ENCODE data around the gene CCDC171. TPM values are rescaled to one million over a fixed set of nuclear protein-coding genes. Genes with fewer than 3 reads are reported as not detected.

Gene CCDC171
- total and polyA plus RNA-seq, 10 of the 15 experiments (the other 5 are each of a cell fraction or from before 2014, with no cell fraction given): 1.00 to 7.2 (median 2.8) TPM

DNA sequence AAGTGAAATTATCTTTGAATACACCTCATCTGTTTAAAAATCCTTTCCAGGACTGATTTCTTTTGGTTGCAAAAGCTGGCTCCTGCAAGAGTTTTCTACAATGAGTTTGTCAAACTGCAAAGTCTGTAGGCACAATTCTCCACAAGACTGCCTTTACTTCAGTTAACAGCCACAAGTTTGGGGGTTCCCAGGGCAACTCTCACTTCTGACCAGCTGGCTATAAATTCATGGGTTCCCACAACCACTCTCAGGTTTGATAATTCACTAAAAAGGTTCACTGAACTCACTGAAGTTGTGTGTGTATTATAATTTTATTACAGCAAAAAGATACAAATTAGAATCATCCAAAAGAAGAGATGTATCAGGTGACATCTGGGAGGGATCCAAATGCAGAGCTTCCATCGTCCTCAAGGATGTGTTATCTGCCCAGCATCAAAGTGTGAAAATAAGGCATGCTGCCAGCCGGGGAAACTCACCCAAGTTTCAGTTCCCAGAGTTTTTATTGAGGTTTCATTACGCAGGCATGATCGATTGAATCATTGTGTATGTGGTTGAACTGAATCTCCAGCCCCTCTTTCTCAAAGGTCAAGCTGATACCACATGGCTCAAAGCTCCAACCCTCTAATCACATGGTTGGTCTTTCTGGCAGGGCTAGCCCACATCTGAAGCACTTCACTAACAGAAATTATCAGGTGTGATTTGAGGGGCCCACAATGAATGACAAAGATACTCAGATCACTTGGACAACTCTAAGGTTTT is 23.1 kb upstream of the CCDC171 start (continued):
- TF ChIP-seq, protein P1, sequence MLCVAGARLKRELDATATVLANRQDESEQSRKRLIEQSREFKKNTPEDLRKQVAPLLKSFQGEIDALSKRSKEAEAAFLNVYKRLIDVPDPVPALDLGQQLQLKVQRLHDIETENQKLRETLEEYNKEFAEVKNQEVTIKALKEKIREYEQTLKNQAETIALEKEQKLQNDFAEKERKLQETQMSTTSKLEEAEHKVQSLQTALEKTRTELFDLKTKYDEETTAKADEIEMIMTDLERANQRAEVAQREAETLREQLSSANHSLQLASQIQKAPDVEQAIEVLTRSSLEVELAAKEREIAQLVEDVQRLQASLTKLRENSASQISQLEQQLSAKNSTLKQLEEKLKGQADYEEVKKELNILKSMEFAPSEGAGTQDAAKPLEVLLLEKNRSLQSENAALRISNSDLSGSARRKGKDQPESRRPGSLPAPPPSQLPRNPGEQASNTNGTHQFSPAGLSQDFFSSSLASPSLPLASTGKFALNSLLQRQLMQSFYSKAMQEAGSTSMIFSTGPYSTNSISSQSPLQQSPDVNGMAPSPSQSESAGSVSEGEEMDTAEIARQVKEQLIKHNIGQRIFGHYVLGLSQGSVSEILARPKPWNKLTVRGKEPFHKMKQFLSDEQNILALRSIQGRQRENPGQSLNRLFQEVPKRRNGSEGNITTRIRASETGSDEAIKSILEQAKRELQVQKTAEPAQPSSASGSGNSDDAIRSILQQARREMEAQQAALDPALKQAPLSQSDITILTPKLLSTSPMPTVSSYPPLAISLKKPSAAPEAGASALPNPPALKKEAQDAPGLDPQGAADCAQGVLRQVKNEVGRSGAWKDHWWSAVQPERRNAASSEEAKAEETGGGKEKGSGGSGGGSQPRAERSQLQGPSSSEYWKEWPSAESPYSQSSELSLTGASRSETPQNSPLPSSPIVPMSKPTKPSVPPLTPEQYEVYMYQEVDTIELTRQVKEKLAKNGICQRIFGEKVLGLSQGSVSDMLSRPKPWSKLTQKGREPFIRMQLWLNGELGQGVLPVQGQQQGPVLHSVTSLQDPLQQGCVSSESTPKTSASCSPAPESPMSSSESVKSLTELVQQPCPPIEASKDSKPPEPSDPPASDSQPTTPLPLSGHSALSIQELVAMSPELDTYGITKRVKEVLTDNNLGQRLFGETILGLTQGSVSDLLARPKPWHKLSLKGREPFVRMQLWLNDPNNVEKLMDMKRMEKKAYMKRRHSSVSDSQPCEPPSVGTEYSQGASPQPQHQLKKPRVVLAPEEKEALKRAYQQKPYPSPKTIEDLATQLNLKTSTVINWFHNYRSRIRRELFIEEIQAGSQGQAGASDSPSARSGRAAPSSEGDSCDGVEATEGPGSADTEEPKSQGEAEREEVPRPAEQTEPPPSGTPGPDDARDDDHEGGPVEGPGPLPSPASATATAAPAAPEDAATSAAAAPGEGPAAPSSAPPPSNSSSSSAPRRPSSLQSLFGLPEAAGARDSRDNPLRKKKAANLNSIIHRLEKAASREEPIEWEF (IDR thresholded peaks at IDR 0.05; ENCODE audit: insufficient replicate concordance, low read depth, low read length): peak; percentile 97
- TF ChIP-seq RAD21 (IDR thresholded peaks at IDR 0.05; ENCODE audit: insufficient read depth, low read depth, low read length): no peak; the same call in 1 of the 2 replicates
- TF ChIP-seq RELA (IDR thresholded peaks at IDR 0.05; ENCODE audit: borderline replicate concordance, partially characterized antibody): peak; percentile 40
- TF ChIP-seq, protein P2, sequence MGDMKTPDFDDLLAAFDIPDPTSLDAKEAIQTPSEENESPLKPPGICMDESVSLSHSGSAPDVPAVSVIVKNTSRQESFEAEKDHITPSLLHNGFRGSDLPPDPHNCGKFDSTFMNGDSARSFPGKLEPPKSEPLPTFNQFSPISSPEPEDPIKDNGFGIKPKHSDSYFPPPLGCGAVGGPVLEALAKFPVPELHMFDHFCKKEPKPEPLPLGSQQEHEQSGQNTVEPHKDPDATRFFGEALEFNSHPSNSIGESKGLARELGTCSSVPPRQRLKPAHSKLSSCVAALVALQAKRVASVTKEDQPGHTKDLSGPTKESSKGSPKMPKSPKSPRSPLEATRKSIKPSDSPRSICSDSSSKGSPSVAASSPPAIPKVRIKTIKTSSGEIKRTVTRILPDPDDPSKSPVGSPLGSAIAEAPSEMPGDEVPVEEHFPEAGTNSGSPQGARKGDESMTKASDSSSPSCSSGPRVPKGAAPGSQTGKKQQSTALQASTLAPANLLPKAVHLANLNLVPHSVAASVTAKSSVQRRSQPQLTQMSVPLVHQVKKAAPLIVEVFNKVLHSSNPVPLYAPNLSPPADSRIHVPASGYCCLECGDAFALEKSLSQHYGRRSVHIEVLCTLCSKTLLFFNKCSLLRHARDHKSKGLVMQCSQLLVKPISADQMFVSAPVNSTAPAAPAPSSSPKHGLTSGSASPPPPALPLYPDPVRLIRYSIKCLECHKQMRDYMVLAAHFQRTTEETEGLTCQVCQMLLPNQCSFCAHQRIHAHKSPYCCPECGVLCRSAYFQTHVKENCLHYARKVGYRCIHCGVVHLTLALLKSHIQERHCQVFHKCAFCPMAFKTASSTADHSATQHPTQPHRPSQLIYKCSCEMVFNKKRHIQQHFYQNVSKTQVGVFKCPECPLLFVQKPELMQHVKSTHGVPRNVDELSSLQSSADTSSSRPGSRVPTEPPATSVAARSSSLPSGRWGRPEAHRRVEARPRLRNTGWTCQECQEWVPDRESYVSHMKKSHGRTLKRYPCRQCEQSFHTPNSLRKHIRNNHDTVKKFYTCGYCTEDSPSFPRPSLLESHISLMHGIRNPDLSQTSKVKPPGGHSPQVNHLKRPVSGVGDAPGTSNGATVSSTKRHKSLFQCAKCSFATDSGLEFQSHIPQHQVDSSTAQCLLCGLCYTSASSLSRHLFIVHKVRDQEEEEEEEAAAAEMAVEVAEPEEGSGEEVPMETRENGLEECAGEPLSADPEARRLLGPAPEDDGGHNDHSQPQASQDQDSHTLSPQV (IDR thresholded peaks at IDR 0.05): no peak
- no peak for TF ChIP-seq SIN3A (IDR thresholded peaks at IDR 0.05; ENCODE audit: low read depth, low read length)
- TF ChIP-seq STAT3 (IDR thresholded peaks at IDR 0.05; ENCODE audit: low read depth, low read length): no peak
- TF ChIP-seq, protein P3, sequence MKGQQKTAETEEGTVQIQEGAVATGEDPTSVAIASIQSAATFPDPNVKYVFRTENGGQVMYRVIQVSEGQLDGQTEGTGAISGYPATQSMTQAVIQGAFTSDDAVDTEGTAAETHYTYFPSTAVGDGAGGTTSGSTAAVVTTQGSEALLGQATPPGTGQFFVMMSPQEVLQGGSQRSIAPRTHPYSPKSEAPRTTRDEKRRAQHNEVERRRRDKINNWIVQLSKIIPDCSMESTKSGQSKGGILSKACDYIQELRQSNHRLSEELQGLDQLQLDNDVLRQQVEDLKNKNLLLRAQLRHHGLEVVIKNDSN (IDR thresholded peaks at IDR 0.05; ENCODE audit: borderline replicate concordance, extremely low read length, insufficient read depth, low read depth, low read length): no peak
- TF ChIP-seq, protein P4, sequence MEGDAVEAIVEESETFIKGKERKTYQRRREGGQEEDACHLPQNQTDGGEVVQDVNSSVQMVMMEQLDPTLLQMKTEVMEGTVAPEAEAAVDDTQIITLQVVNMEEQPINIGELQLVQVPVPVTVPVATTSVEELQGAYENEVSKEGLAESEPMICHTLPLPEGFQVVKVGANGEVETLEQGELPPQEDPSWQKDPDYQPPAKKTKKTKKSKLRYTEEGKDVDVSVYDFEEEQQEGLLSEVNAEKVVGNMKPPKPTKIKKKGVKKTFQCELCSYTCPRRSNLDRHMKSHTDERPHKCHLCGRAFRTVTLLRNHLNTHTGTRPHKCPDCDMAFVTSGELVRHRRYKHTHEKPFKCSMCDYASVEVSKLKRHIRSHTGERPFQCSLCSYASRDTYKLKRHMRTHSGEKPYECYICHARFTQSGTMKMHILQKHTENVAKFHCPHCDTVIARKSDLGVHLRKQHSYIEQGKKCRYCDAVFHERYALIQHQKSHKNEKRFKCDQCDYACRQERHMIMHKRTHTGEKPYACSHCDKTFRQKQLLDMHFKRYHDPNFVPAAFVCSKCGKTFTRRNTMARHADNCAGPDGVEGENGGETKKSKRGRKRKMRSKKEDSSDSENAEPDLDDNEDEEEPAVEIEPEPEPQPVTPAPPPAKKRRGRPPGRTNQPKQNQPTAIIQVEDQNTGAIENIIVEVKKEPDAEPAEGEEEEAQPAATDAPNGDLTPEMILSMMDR (IDR thresholded peaks at IDR 0.05 in 2 of 3, conservative IDR thresholded peaks at IDR 0.05 in 1 of 3; ENCODE audit: control insufficient read depth in 2 of 3, extremely low read depth in 1 of 3, insufficient read depth in 1 of 3, low read depth in 3 of 3, low read length in 3 of 3): no peak
- TF ChIP-seq ASH2L (IDR thresholded peaks at IDR 0.05; ENCODE audit: borderline replicate concordance, low read depth): peak; percentile 29; the same call in 1 of the 2 replicates
- TF ChIP-seq, protein P5, sequence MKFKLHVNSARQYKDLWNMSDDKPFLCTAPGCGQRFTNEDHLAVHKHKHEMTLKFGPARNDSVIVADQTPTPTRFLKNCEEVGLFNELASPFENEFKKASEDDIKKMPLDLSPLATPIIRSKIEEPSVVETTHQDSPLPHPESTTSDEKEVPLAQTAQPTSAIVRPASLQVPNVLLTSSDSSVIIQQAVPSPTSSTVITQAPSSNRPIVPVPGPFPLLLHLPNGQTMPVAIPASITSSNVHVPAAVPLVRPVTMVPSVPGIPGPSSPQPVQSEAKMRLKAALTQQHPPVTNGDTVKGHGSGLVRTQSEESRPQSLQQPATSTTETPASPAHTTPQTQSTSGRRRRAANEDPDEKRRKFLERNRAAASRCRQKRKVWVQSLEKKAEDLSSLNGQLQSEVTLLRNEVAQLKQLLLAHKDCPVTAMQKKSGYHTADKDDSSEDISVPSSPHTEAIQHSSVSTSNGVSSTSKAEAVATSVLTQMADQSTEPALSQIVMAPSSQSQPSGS (IDR thresholded peaks at IDR 0.05; ENCODE audit: low read length): peak; percentile 91
- no peak for TF ChIP-seq TARDBP (IDR thresholded peaks at IDR 0.05; ENCODE audit: borderline replicate concordance)
- TF ChIP-seq SMAD5 (IDR thresholded peaks at IDR 0.05; ENCODE audit: low read depth): no peak
- no peak for TF ChIP-seq ZSCAN29 (IDR thresholded peaks at IDR 0.05)
- no peak for TF ChIP-seq SUPT20H (IDR thresholded peaks at IDR 0.05; ENCODE audit: borderline replicate concordance, control insufficient read depth, low read depth, low read length)

Measured in GM12878 (cell line).